ENCODE measurements around the gene ZFP42. TPM values are rescaled to one million over a fixed set of nuclear protein-coding genes. Genes with fewer than 3 reads are reported as not detected.
"Not testable (repeated sequence)": the region's sequence is repeated elsewhere in the genome, so short reads cannot be mapped to it uniquely, and the experiment has no call there.

ZFP42 gene
- total RNA-seq, 2 donors from 2014 or later = 0.26 TPM; not detected in 1

DNA sequence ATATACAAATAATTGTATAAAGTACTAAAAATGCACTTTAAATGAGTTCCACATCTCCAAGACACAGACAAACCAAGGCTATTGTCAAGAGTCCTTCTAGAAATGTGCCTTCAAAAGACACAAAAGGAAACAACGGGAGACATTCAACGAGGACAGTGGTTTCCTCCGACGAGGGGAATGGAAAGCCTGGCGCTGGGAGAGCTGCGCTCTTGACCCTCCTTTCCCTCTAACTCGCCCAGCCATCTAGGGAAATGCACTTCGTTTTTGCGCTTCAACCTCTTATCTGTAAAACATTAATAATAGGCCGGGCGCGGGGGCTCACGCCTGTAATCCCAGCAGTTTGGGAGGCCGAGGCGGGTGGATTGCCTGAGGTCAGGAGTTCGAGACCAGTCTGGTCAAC lies 37.0 kb downstream of the ZFP42 start:
- TF ChIP-seq, protein P1, sequence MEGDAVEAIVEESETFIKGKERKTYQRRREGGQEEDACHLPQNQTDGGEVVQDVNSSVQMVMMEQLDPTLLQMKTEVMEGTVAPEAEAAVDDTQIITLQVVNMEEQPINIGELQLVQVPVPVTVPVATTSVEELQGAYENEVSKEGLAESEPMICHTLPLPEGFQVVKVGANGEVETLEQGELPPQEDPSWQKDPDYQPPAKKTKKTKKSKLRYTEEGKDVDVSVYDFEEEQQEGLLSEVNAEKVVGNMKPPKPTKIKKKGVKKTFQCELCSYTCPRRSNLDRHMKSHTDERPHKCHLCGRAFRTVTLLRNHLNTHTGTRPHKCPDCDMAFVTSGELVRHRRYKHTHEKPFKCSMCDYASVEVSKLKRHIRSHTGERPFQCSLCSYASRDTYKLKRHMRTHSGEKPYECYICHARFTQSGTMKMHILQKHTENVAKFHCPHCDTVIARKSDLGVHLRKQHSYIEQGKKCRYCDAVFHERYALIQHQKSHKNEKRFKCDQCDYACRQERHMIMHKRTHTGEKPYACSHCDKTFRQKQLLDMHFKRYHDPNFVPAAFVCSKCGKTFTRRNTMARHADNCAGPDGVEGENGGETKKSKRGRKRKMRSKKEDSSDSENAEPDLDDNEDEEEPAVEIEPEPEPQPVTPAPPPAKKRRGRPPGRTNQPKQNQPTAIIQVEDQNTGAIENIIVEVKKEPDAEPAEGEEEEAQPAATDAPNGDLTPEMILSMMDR (IDR thresholded peaks at IDR 0.05) = no peak
- Histone ChIP-seq H3K9me3 (no peaks in the 10 kb centered on the region), H3K27me3 (no peaks in the 10 kb centered on the region), H3K36me3 (no peaks in the 10 kb centered on the region), H3K27ac (no peak overlapping the region), H3K4me1 (no peaks in the 10 kb centered on the region), H3K4me3 (no peak overlapping the region)
- no peak for DNase-seq (ENCODE audit: low spot score)

DNA sequence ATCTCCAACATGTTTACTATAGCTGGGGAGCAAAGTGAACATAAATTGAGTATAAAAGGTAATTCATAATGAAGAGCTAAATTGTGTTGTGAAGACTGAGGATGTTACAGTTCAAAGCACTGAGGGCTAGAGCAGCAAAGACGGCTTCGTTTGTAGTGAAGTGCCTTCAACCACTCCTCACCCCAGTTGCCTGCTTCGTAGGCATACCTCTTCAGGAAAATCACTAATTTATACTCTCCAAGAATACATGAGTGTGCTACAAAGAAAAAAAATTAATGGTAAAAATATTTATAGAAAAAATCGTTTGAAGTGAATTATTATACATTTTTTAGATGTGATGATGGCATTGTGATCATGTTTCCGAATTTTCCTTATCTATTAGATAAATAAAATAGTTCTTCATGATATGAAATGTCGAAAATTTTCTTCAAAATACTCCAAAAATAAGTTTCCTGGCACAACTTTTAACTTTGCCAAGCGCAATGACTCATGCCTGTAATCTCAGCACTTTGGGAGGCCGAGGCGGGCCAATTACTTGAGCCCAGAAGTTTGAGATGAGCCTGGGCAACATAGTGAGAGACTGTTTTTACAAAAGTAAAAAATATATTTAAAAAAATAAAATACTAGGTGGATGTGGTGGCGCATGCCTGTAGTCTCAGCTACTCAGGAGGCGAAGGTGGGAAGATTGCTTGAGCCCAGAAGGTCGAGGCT lies 41.6 kb downstream of the ZFP42 start:
- no peak for DNase-seq (ENCODE audit: low spot score)
- no peaks in the 10 kb centered on the region for H3K27me3 ChIP-seq
- H3K27ac ChIP-seq = no peak overlapping the region
- no peak overlapping the region for H3K4me3 ChIP-seq
- no peaks in the 10 kb centered on the region for H3K9me3 ChIP-seq
- no peaks in the 10 kb centered on the region for H3K36me3 ChIP-seq
- H3K4me1 ChIP-seq = no peaks in the 10 kb centered on the region
- TF ChIP-seq, protein P1 (IDR thresholded peaks at IDR 0.05) = no peak

DNA sequence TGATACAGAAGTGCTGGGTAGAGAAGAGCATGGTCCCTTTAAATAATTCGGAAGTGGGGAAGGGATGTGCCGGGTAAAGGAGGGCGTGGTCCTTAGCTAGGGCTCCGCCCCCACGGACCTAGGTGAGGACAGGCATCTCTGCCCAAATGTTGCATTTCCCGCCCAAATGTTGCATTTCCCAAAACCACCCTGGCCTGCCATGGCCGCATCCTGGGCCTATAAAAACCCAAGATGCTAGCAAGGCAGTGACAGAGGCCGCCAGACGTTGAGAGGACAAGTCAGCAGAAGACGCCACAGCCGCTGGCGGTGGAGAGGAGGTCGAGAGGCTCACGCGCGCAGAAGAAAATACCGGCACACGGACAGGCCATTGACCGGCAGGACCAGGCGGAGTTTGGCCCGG lies 46.1 kb downstream of the ZFP42 start:
- Histone ChIP-seq H3K4me3 (no peak overlapping the region), H3K36me3 (no peaks in the 10 kb centered on the region), H3K27ac (no peak overlapping the region), H3K9me3 (no peaks in the 10 kb centered on the region), H3K27me3 (no peaks in the 10 kb centered on the region), H3K4me1 (no peaks in the 10 kb centered on the region)
- DNase-seq (ENCODE audit: low spot score) = no peak
- TF ChIP-seq, protein P1 (IDR thresholded peaks at IDR 0.05) = no peak

DNA sequence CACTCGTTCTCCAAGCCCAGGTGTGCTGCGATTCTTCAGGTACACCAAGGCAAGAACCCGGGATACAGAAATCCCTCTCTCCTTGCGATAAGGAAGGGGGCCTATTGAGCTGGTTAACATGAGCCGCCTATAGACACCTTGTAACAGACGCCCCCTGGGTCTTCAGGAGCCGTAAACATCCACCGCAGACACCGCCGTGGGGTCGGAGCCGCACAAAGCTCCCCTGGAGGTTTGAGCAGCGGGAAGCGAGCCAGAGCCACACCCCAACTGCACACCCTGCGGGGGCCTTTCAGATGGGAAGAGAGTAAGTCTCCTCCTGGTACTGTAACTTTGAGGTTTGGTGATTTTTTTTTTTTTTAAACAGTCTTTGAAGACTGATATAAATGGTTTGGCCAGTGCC lies 46.6 kb downstream of the ZFP42 start:
- Histone ChIP-seq H3K27me3 (no peaks in the 10 kb centered on the region), H3K4me1 (no peaks in the 10 kb centered on the region), H3K36me3 (no peaks in the 10 kb centered on the region), H3K4me3 (no peak overlapping the region), H3K9me3 (no peaks in the 10 kb centered on the region), H3K27ac (no peak overlapping the region)
- no peak for DNase-seq (ENCODE audit: low spot score)
- TF ChIP-seq, protein P1 (IDR thresholded peaks at IDR 0.05) = no peak

DNA sequence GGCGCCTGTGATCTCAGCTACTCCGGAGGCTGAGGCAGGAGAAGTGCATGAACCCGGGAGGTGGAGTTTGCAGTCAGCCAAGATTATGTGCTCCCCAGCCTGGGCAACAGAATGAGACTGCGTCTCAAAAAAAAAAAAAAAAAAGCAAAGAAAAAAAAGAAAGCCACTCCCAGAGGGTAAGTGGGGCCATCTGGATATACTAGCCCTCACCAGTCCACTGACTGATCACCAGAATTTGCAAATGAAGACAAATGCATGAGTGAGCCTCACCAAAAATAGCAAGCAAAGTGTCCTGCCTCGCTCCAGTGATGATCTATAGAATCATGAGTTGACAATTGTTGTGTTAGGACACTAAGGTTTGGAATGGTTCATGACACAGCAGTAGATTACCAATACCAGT lies 47.6 kb downstream of the ZFP42 start:
- Histone ChIP-seq H3K27ac (no peak overlapping the region), H3K27me3 (no peaks in the 10 kb centered on the region), H3K9me3 (no peaks in the 10 kb centered on the region), H3K36me3 (no peaks in the 10 kb centered on the region), H3K4me3 (no peak overlapping the region), H3K4me1 (no peaks in the 10 kb centered on the region)
- TF ChIP-seq, protein P1 (IDR thresholded peaks at IDR 0.05) = no peak
- DNase-seq (ENCODE audit: low spot score) = no peak

DNA sequence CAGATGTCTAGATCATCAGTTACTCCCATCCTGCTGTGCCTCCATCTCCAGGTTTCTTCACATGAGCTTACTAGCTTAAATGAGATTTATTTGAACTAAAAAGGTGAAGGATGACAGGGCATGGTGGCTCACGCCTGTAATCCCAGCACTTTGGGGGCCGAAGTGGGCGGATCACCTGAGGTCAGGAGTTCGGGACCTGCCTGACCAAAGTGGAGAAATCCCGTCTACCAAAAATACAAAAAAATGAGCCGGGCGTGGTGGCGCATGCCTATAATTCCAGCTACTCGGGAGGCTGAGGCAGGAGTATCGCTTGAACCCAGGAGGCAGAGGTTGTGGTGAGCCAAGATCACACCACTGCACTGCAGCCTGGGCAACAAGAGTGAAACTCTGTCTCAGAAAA lies 49.9 kb downstream of the ZFP42 start:
- not testable (repeated sequence) for H3K9me3 ChIP-seq; DNase-seq (ENCODE audit: low spot score); H3K27me3 ChIP-seq; H3K36me3 ChIP-seq; H3K27ac ChIP-seq; H3K4me1 ChIP-seq; H3K4me3 ChIP-seq
